Brain microvascular endothelial cell (primary cell): ENCODE results near the gene GATB.

Experiments used
- DNase-seq: peaks from one replicate; pipeline ENCODE4 v3.0.0-alpha.2; 2020
- H3K27ac ChIP-seq: fragments of 250-450 bp; sonication (Bioruptor Pico); 2 replicates; pipeline ENCODE4 v1.5.1; 2020; ENCODE audit warnings: mild to moderate bottlenecking, moderate library complexity
- H3K27me3 ChIP-seq: fragments of 250-450 bp; sonication (Bioruptor Pico); replicated peaks from 2 replicates; pipeline ENCODE4 v1.5.1; 2020; ENCODE audit warnings: mild to moderate bottlenecking
- H3K36me3 ChIP-seq: fragments of 250-450 bp; sonication (Bioruptor Pico); replicated peaks from 2 replicates; pipeline ENCODE4 v1.5.1; 2020; ENCODE audit warnings: mild to moderate bottlenecking
- H3K4me3 ChIP-seq: 2 replicates; pipeline ENCODE4 v1.5.1; 2011; ENCODE audit warnings: low read depth, mild to moderate bottlenecking, control low read depth, low read length, moderate library complexity
- CTCF ChIP-seq: IDR thresholded peaks from 2 replicates; pipeline ENCODE4 v1.5.1; 2011; ENCODE audit warnings: low read depth, mild to moderate bottlenecking, moderate library complexity, low read length, control low read depth, inconsistent platforms; ENCODE audit errors: missing control alignments
- in situ Hi-C: cut with HindIII; loops from 2 replicates; pipeline ENCODE4 v1.10.0; 2017; ENCODE audit warnings: low sequenced_read_pairs, low pct_ligation_motif_present

Gene GATB

GRCh38 chr4:151703401-151703800 is 57.4 kb downstream of the GATB start:
- Histone ChIP-seq H3K36me3 (no peaks in the 10 kb centered on the region), H3K27me3 (no peaks in the 10 kb centered on the region), H3K27ac (no peak overlapping the region), H3K4me3 (no peak overlapping the region)
- in situ Hi-C loops = no loop called here
- DNase-seq = no peak
- no peak for TF ChIP-seq CTCF

GRCh38 chr4:151702256-151702655 is 58.6 kb downstream of the GATB start:
- H3K4me3 ChIP-seq = no peak overlapping the region
- in situ Hi-C loops = no loop called here

GRCh38 chr4:151700566-151701316 is 60.1 kb downstream of the GATB start:
- Histone ChIP-seq H3K4me3 (no peak overlapping the region), H3K36me3 (no peaks in the 10 kb centered on the region), H3K27ac (no peak overlapping the region), H3K27me3 (no peaks in the 10 kb centered on the region)
- in situ Hi-C loops = no loop called here
- DNase-seq = no peak
- no peak for TF ChIP-seq CTCF

More at GRCh38 chr4:151702256-151702655, 58.6 kb downstream of the GATB start:
- no peaks in the 10 kb centered on the region for H3K27me3 ChIP-seq
- no peak overlapping the region for H3K27ac ChIP-seq
- no peak for TF ChIP-seq CTCF
- no peaks in the 10 kb centered on the region for H3K36me3 ChIP-seq
- DNase-seq = no peak

GRCh38 chr4:151698213-151698612 is 62.6 kb downstream of the GATB start:
- Histone ChIP-seq H3K4me3 (no peak overlapping the region), H3K27ac (no peak overlapping the region), H3K27me3 (no peaks in the 10 kb centered on the region), H3K36me3 (no peaks in the 10 kb centered on the region)
- DNase-seq = no peak
- in situ Hi-C loops = no loop called here
- no peak for TF ChIP-seq CTCF

GRCh38 chr4:151694961-151695720 is 65.7 kb downstream of the GATB start:
- TF ChIP-seq CTCF = no peak
- Histone ChIP-seq H3K36me3 (no peaks in the 10 kb centered on the region), H3K27me3 (no peaks in the 10 kb centered on the region), H3K27ac (no peak overlapping the region), H3K4me3 (no peak overlapping the region)
- DNase-seq = no peak
- in situ Hi-C loops = no loop called here
